ENCODE data around the gene MRPL12.

DNA sequence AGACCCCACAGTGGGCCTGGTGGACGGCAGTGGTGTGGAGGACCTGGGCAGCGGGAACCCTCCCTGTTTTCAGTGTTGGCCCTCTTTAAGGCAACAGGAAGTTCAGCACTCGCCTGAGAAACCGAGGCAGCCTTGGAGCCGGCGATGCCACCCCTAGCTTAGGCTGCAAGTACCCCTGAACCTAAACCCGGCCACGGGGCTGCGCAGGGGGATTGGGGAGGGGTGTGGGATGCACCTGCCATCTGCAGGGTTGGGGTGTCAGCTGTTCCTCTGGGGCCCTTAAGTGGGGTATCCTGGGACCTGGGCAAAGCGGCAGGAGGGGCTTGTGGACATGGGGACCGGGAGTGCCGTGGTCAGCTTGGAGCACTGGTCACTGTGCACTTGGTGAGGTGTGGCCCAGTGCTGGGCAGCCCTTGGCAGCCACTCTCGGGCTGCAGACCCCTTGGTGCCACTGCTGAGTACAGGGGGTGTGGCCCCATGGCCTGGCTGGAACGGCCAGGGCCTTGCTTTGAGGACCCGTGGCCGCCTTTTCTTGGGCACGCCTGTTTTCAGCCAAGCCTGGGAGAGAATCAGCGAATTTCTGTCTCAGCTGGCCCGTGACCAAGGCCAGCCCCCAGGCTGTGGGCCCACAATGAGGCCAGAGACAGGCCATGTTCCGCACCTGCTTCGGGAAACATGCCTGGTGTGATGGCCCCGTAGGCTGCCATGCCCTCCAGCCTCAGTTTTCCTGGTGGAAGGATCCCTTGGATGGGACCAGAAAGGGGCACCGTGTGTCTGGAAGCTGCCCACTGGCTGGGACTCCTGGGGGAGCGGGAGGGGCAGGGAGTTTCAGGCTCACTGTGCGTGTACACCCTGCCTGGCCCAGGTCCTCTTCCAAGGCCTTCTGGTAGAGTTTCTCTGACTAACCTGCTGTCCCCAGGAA is 4.8 kb downstream of the MRPL12 start:
- no peak for TF ChIP-seq POLR2A (IDR thresholded peaks at IDR 0.05)
- no peak for TF ChIP-seq CTCF (IDR thresholded peaks at IDR 0.05)
- no peak for TF ChIP-seq EP300 (IDR thresholded peaks at IDR 0.05)

Data from tibial nerve (tissue), 4 donors.